ENCODE results near the gene ZNF700. TPM values are rescaled to one million over a fixed set of nuclear protein-coding genes. Genes with fewer than 3 reads are reported as not detected.
"Not testable (repeated sequence)": the region's sequence is repeated elsewhere in the genome, so short reads cannot be mapped to it uniquely, and the experiment has no call there.

Gene ZNF700
- total RNA-seq, 1 donor from 2014 or later, result 5.9 TPM

GRCh38 chr19:11991921-11992320 is 67.0 kb downstream of the ZNF700 start:
- ATAC-seq, result not testable (repeated sequence)

- ATAC-seq, result peak; percentile 22
Observed at GRCh38 chr19:11995174-11995573, 70.3 kb downstream of the ZNF700 start.

Other genes with a start within 250 kb of the ZNF700 start
- gene ZNF823, start 186.2 kb upstream of the ZNF700 start, total RNA-seq, result 8.4 TPM
- 2.2 TPM for gene ZNF441, start 158.1 kb upstream of the ZNF700 start, total RNA-seq
- 0.20 TPM for gene ZNF491, start 126.6 kb upstream of the ZNF700 start, total RNA-seq
- 15.4 TPM for gene ZNF440, start 110.8 kb upstream of the ZNF700 start, total RNA-seq
- 0.84 TPM for gene ZNF439, start 76.4 kb upstream of the ZNF700 start, total RNA-seq
- 0.64 TPM for gene ZNF69, start 37.3 kb upstream of the ZNF700 start, total RNA-seq
- gene ZNF763, start 39.9 kb downstream of the ZNF700 start, total RNA-seq, result 0.96 TPM
- 4.0 TPM for gene ZNF433, start 110.6 kb downstream of the ZNF700 start, total RNA-seq
- 0.20 TPM for gene ZNF878, start 127.9 kb downstream of the ZNF700 start, total RNA-seq
- gene ZNF844, start 139.6 kb downstream of the ZNF700 start, total RNA-seq, result 5.6 TPM
- gene ZNF20, start 215.2 kb downstream of the ZNF700 start, total RNA-seq, result 1.7 TPM
- 1.8 TPM for gene ZNF625, start 231.6 kb downstream of the ZNF700 start, total RNA-seq
- gene ZNF136, start 238.0 kb downstream of the ZNF700 start, total RNA-seq, result 2.0 TPM